H9 (cell line): ENCODE results near the gene CALCOCO1. TPM values are rescaled to one million over a fixed set of nuclear protein-coding genes. Genes with fewer than 3 reads are reported as not detected.

Experiments
- DNase-seq: peaks from one replicate; pipeline ENCODE4 v3.0.0-alpha.2; 2017
- H2AFZ ChIP-seq: one replicate; pipeline ENCODE4 v1.6.1; 2013; ENCODE audit warnings: mild to moderate bottlenecking, low read length, control low read depth, moderate library complexity
- H2AK5ac ChIP-seq: 2 replicates; pipeline ENCODE4 v1.6.1; 2013; ENCODE audit warnings: low read length, control low read depth, mixed read lengths; ENCODE audit not compliant: insufficient read length
- H2BK120ac ChIP-seq: one replicate; pipeline ENCODE4 v1.6.1; 2013; ENCODE audit warnings: low read depth, mild to moderate bottlenecking, low read length, control low read depth, inconsistent platforms; ENCODE audit not compliant: poor library complexity, severe bottlenecking
- H2BK12ac ChIP-seq: 2 replicates; pipeline ENCODE4 v1.6.1; 2013; ENCODE audit warnings: low read length, control low read depth, mixed read lengths, low read depth; ENCODE audit not compliant: insufficient read length
- H2BK15ac ChIP-seq: 2 replicates; pipeline ENCODE4 v1.6.1; 2013; ENCODE audit warnings: low read depth, low read length, control low read depth
- H2BK20ac ChIP-seq: one replicate; pipeline ENCODE4 v1.6.1; 2013; ENCODE audit warnings: low read depth, mild to moderate bottlenecking, low read length, control low read depth, inconsistent platforms; ENCODE audit not compliant: poor library complexity, severe bottlenecking
- H2BK5ac ChIP-seq: 2 replicates; pipeline ENCODE4 v1.6.1; 2013; ENCODE audit warnings: low read length, control low read depth, mixed read lengths; ENCODE audit not compliant: insufficient read length
- H3K14ac ChIP-seq: 2 replicates; pipeline ENCODE4 v1.6.1; 2013; ENCODE audit warnings: low read length, control low read depth; ENCODE audit not compliant: insufficient read depth
- H3K18ac ChIP-seq: 2 replicates; pipeline ENCODE4 v1.6.1; 2013; ENCODE audit warnings: low read depth, mild to moderate bottlenecking, mixed read lengths, low read length, control low read depth; ENCODE audit not compliant: insufficient read length
- H3K23ac ChIP-seq: 2 replicates; pipeline ENCODE4 v1.6.1; 2013; ENCODE audit warnings: low read length, control low read depth, mixed read lengths, low read depth; ENCODE audit not compliant: insufficient read length
- H3K23me2 ChIP-seq: 2 replicates; pipeline ENCODE4 v1.6.1; 2013; ENCODE audit warnings: low read depth, mild to moderate bottlenecking, mixed read lengths, low read length, control low read depth; ENCODE audit not compliant: insufficient read length, poor library complexity, severe bottlenecking
- H3K27ac ChIP-seq: 2 replicates; pipeline ENCODE4 v1.5.1; 2013; ENCODE audit warnings: low read length, control low read depth, mixed read lengths, low read depth; ENCODE audit not compliant: insufficient read length
- H3K27me3 ChIP-seq: 2 replicates; pipeline ENCODE4 v1.6.1; 2013; ENCODE audit warnings: low read length, control low read depth, inconsistent platforms; ENCODE audit not compliant: insufficient read depth
- H3K4ac ChIP-seq: 2 replicates; pipeline ENCODE4 v1.6.1; 2013; ENCODE audit warnings: low read depth, mild to moderate bottlenecking, control low read depth, inconsistent platforms, low read length, moderate library complexity
- H3K4me1 ChIP-seq: 2 replicates; pipeline ENCODE4 v1.6.1; 2013; ENCODE audit warnings: low read length, control low read depth, inconsistent platforms; ENCODE audit not compliant: insufficient read depth
- H3K4me2 ChIP-seq: 2 replicates; pipeline ENCODE4 v1.6.1; 2013; ENCODE audit warnings: low read length, control low read depth, mixed read lengths; ENCODE audit not compliant: insufficient read length, insufficient read depth
- H3K56ac ChIP-seq: 2 replicates; pipeline ENCODE4 v1.6.1; 2013; ENCODE audit warnings: low read depth, mild to moderate bottlenecking, mixed read lengths, low read length, control low read depth; ENCODE audit not compliant: insufficient read length
- H3K79me1 ChIP-seq: 2 replicates; pipeline ENCODE4 v1.6.1; 2013; ENCODE audit warnings: low read depth, mild to moderate bottlenecking, moderate library complexity, low read length, control low read depth, inconsistent platforms; ENCODE audit not compliant: insufficient read depth, poor library complexity, severe bottlenecking
- H3K79me2 ChIP-seq: 2 replicates; pipeline ENCODE4 v1.6.1; 2013; ENCODE audit warnings: low read length, control low read depth, inconsistent platforms; ENCODE audit not compliant: insufficient read depth
- H3K9ac ChIP-seq: 2 replicates; pipeline ENCODE4 v1.6.1; 2013; ENCODE audit warnings: low read length, control low read depth, mixed read lengths; ENCODE audit not compliant: insufficient read length; ENCODE audit errors: extremely low read depth
- H3K9me3 ChIP-seq: one replicate; pipeline ENCODE4 v1.6.1; 2013; ENCODE audit warnings: low read depth, low read length, inconsistent platforms; ENCODE audit not compliant: control insufficient read depth
- H3T11ph ChIP-seq: one replicate; pipeline ENCODE4 v1.6.1; 2013; ENCODE audit warnings: mild to moderate bottlenecking, low read length, control low read depth, inconsistent platforms
- H4K20me1 ChIP-seq: one replicate; pipeline ENCODE4 v1.6.1; 2013; ENCODE audit not compliant: control insufficient read depth, insufficient read length, insufficient read depth
- H4K5ac ChIP-seq: 2 replicates; pipeline ENCODE4 v1.6.1; 2013; ENCODE audit warnings: low read depth, mild to moderate bottlenecking, mixed read lengths, low read length, control low read depth; ENCODE audit not compliant: insufficient read length
- H4K8ac ChIP-seq: replicated peaks from 2 replicates; pipeline ENCODE4 v1.6.1; 2013; ENCODE audit warnings: low read length, control low read depth, mixed read lengths, low read depth; ENCODE audit not compliant: insufficient read length
- H4K91ac ChIP-seq: 2 replicates; pipeline ENCODE4 v1.6.1; 2013; ENCODE audit warnings: low read depth, mild to moderate bottlenecking, moderate library complexity, mixed read lengths, low read length, control low read depth; ENCODE audit not compliant: insufficient read length
- H3K27ac Mint-ChIP-seq, 3 experiments: 2 replicates in 2 of 3; 3 replicates in 1 of 3; pipeline ENCODE4 v1.8.0; 2020 to 2021; ENCODE audit warnings: mixed read lengths in 3 of 3, mild to moderate bottlenecking in 1 of 3, moderate library complexity in 1 of 3
- H3K27me3 Mint-ChIP-seq: 2 replicates; pipeline ENCODE4 v1.8.0; 2021; ENCODE audit warnings: low read depth, mild to moderate bottlenecking, moderate library complexity, mixed read lengths
- H3K36me3 Mint-ChIP-seq, 3 experiments: 2 replicates in 2 of 3; 3 replicates in 1 of 3; pipeline ENCODE4 v1.8.0; 2020 to 2021; ENCODE audit warnings: low read depth in 3 of 3, mixed read lengths in 3 of 3; ENCODE audit not compliant: insufficient read depth in 1 of 3
- H3K4me1 Mint-ChIP-seq, 2 experiments: 2 replicates each; pipeline ENCODE4 v1.8.0; 2020; ENCODE audit warnings: mixed read lengths in 2 of 2
- H3K4me3 Mint-ChIP-seq, 2 experiments: 2 replicates in 1 of 2; 3 replicates in 1 of 2; pipeline ENCODE4 v1.8.0; 2020 to 2021; ENCODE audit warnings: mild to moderate bottlenecking in 2 of 2, mixed read lengths in 2 of 2, moderate library complexity in 1 of 2
- H3K9me3 Mint-ChIP-seq, 2 experiments: 2 replicates in 1 of 2; 3 replicates in 1 of 2; pipeline ENCODE4 v1.8.0; 2020; ENCODE audit warnings: mild to moderate bottlenecking in 2 of 2, mixed read lengths in 2 of 2, moderate library complexity in 1 of 2
- WGBS: extraction: QIAGEN DNeasy Blood & Tissue Kit; methylation state at CpG from one replicate; pipeline ENCODE4 v1.1.7; 2013; ENCODE audit warnings: missing lambda C conversion rate, low lambda C conversion rate, mixed read lengths; ENCODE audit not compliant: insufficient read length; ENCODE audit errors: extremely low coverage; 5-methylcytosine and 5-hydroxymethylcytosine counted together
- total RNA-seq: library from RNA; stranded (reverse); gene quantifications from 2 replicates; pipeline ENCODE4 v1.2.1, GENCODE V29; 2021
- TF ChIP-seq, protein P1 (sequence below): fragments of 200-600 bp; sonication (generic); conservative IDR thresholded peaks from 3 replicates; pipeline ENCODE4 v1.8.0; 2021; ENCODE audit warnings: antibody characterized with exemption, mild to moderate bottlenecking

The CALCOCO1 gene
- total RNA-seq, 1 experiment from 2014 or later, result 22.3 TPM

DNA sequence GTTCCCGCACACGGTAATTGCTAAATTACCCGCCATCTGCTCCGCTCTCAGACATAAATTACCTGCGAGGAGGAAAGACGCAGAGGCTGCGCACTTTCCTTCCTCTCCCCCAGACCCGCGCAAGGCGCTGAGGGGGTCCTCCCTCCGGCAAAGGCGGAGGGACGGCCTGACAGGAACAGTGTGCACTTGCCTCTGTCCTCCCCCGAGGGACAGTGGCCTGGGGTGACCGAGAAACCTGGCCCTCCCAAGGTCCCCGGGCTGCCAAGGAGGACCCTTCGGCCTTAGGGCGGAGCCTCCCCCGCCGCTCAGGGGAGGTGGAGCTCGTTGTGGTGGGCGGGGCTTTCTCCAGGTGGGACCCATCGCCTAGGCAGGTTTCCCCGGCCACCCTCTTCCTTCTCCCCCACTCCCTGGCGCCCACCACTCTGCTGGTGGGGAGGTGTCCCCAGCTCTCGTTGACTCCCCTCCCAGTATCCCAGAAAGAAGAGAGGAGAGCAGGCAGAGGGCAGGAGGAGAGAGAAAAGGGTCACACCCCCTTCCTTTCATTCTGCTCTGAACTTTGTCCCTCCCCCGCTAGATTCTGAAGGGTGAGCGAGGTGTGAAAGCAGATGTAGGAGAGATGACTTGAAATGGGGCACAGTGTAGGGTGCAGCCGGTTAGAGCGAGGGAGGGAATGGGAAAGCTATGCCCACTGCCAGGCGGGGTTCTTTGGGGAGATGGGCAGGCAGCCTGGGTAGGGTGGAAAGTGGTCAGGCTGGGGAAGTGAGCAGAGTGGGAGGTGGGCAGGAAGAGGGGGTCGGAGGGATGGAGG, 11.4 kb upstream of the CALCOCO1 start:
- Histone ChIP-seq H2BK120ac (no peak overlapping the region), H3K27me3 (peaks cover 31% of the 10 kb centered on the region; the same call in 1 of the 2 replicates), H2BK15ac (no peak overlapping the region), H2AFZ (no peak overlapping the region), H3K27ac (no peak overlapping the region), H3K79me1 (no peaks in the 10 kb centered on the region), H4K91ac (no peak overlapping the region), H2BK20ac (no peak overlapping the region), H3K79me2 (no peaks in the 10 kb centered on the region), H3K23ac (no peak overlapping the region), H3K4ac (no peak overlapping the region), H2BK12ac (no peak overlapping the region), H4K8ac (no peak overlapping the region), H3K9me3 (no peaks in the 10 kb centered on the region), H2AK5ac (no peak overlapping the region), H3K56ac (no peak overlapping the region), H3K4me1 (peaks cover 2% of the 10 kb centered on the region; the same call in 1 of the 2 replicates), H3K4me2 (peak overlapping the region; percentile 77), H3K18ac (no peak overlapping the region), H3K14ac (peak overlapping the region; percentile 57; the same call in 1 of the 2 replicates), H4K5ac (no peak overlapping the region), H3K9ac (no peak overlapping the region), H3T11ph (no peak overlapping the region), H2BK5ac (no peak overlapping the region), H4K20me1 (no peaks in the 10 kb centered on the region), H3K23me2 (peaks cover 19% of the 10 kb centered on the region)
- TF ChIP-seq, protein P1, sequence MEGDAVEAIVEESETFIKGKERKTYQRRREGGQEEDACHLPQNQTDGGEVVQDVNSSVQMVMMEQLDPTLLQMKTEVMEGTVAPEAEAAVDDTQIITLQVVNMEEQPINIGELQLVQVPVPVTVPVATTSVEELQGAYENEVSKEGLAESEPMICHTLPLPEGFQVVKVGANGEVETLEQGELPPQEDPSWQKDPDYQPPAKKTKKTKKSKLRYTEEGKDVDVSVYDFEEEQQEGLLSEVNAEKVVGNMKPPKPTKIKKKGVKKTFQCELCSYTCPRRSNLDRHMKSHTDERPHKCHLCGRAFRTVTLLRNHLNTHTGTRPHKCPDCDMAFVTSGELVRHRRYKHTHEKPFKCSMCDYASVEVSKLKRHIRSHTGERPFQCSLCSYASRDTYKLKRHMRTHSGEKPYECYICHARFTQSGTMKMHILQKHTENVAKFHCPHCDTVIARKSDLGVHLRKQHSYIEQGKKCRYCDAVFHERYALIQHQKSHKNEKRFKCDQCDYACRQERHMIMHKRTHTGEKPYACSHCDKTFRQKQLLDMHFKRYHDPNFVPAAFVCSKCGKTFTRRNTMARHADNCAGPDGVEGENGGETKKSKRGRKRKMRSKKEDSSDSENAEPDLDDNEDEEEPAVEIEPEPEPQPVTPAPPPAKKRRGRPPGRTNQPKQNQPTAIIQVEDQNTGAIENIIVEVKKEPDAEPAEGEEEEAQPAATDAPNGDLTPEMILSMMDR, result no peak
- Mint-ChIP-seq H3K9me3 (no peaks in the 10 kb centered on the region), H3K4me1 (peaks cover 16 to 19% of the 10 kb centered on the region in 2 experiments), H3K27ac (no peak overlapping the region), H3K36me3 (no peaks in the 10 kb centered on the region), H3K4me3 (peak overlapping the region; percentile 59 to 81), H3K27me3 (no peaks in the 10 kb centered on the region; the same call in none of the 2 replicates)
- WGBS, result no CpG with 5 or more reads among the region's 32 CpGs
- peak; percentile 88 for DNase-seq
